ENCODE results near the gene PDE9A.

- TF ChIP-seq CTCF (IDR thresholded peaks at IDR 0.05) (no peak), POLR2A (IDR thresholded peaks at IDR 0.05) (no peak)
Measured at GRCh38 chr21:42672699-42673458, 19.5 kb downstream of the PDE9A start.
